ENCODE data around the gene SATB1.

DNA sequence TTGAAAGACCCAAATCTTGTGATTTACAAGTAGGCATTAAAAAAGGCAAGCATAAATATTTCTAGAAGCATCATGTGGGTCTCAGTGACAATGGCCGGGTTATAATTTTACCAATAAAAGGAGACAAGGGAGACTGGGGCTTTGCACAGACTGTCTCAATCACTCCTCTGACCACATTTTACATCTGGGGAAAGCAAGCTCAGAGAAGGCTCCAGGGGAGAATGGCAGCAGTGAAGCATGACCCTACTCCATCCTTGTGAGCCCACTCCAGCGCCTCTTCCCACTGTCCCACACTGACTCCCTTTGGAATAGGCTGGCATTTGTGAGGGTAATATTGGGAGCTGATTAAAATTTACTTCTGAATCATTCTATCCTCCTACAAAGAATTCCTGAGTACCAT lies 61.8 kb downstream of the SATB1 start:
- TF ChIP-seq, protein P1, sequence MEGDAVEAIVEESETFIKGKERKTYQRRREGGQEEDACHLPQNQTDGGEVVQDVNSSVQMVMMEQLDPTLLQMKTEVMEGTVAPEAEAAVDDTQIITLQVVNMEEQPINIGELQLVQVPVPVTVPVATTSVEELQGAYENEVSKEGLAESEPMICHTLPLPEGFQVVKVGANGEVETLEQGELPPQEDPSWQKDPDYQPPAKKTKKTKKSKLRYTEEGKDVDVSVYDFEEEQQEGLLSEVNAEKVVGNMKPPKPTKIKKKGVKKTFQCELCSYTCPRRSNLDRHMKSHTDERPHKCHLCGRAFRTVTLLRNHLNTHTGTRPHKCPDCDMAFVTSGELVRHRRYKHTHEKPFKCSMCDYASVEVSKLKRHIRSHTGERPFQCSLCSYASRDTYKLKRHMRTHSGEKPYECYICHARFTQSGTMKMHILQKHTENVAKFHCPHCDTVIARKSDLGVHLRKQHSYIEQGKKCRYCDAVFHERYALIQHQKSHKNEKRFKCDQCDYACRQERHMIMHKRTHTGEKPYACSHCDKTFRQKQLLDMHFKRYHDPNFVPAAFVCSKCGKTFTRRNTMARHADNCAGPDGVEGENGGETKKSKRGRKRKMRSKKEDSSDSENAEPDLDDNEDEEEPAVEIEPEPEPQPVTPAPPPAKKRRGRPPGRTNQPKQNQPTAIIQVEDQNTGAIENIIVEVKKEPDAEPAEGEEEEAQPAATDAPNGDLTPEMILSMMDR (IDR thresholded peaks at IDR 0.05; ENCODE audit: low read length), result no peak
- TF ChIP-seq EZH2 (optimal IDR thresholded peaks at IDR 0.05; ENCODE audit: low read depth, low read length), result no peak
